Measurements from ENCODE around the gene TBCEL.

DNA sequence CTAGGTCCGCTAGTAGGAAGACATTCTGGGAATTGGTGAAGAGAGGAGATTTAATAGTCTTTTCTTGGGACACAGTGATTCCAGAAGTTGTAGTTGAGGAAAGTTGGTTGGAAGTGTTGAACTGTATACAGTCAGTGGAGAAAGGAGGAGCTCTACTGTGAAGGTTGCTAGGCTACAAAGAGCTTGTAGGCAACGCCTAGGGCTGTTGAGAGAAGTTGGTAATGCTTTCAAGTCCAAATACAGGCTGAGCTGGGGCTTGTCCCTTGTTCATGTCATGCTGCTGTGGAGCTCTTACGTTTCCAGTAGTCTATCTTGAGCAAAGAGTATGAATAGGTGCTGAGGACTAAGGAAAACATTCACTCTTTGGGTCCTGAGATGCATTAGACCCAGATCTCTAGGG, 1.1 kb downstream of the TBCEL start:
- TF ChIP-seq, protein P1, sequence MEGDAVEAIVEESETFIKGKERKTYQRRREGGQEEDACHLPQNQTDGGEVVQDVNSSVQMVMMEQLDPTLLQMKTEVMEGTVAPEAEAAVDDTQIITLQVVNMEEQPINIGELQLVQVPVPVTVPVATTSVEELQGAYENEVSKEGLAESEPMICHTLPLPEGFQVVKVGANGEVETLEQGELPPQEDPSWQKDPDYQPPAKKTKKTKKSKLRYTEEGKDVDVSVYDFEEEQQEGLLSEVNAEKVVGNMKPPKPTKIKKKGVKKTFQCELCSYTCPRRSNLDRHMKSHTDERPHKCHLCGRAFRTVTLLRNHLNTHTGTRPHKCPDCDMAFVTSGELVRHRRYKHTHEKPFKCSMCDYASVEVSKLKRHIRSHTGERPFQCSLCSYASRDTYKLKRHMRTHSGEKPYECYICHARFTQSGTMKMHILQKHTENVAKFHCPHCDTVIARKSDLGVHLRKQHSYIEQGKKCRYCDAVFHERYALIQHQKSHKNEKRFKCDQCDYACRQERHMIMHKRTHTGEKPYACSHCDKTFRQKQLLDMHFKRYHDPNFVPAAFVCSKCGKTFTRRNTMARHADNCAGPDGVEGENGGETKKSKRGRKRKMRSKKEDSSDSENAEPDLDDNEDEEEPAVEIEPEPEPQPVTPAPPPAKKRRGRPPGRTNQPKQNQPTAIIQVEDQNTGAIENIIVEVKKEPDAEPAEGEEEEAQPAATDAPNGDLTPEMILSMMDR (IDR thresholded peaks at IDR 0.05; ENCODE audit: low read depth, low read length) = no peak
- TF ChIP-seq POLR2A (IDR thresholded peaks at IDR 0.05; ENCODE audit: extremely low read depth, insufficient read length) = no peak
